ENCODE measurements around the gene SLC35F3.

SLC35F3 gene

GRCh38 chr1:233912909-233913308, 8.4 kb downstream of the SLC35F3 start:
- H3K4me3 ChIP-seq (ENCODE audit: insufficient read depth, low read length, poor library complexity, severe bottlenecking), result no peak overlapping the region

GRCh38 chr1:233916706-233917105, 12.2 kb downstream of the SLC35F3 start:
- Histone ChIP-seq H3K79me2 (ENCODE audit: insufficient read depth, low read length) (no peaks in the 10 kb centered on the region), H2AFZ (ENCODE audit: low read depth, low read length, severe bottlenecking) (no peak overlapping the region), H3K36me3 (ENCODE audit: low read length) (no peaks in the 10 kb centered on the region), H3F3A (ENCODE audit: insufficient read depth) (no peaks in the 10 kb centered on the region), H3K9ac (ENCODE audit: low read length) (no peak overlapping the region), H3K9me2 (replicated peaks; ENCODE audit: insufficient read depth, low read length) (no peaks in the 10 kb centered on the region), H3K27me3 (ENCODE audit: low read length) (no peaks in the 10 kb centered on the region), H4K20me1 (ENCODE audit: low read depth, low read length) (no peaks in the 10 kb centered on the region), H3K4me3 (ENCODE audit: insufficient read depth, low read length, poor library complexity, severe bottlenecking) (no peak overlapping the region), H3K27ac (ENCODE audit: low read depth, low read length) (no peak overlapping the region), H3K9me3 (ENCODE audit: insufficient read depth, low read length) (no peaks in the 10 kb centered on the region), H3K4me2 (ENCODE audit: low read depth, low read length, poor library complexity, severe bottlenecking) (no peak overlapping the region)
- TF ChIP-seq CTCF (IDR thresholded peaks at IDR 0.05; ENCODE audit: insufficient read depth, low read length, poor library complexity, severe bottlenecking) (no peak), EZH2phosphoT487 (conservative IDR thresholded peaks at IDR 0.05; ENCODE audit: low read length) (no peak)

More at GRCh38 chr1:233912909-233913308, 8.4 kb downstream of the SLC35F3 start:
- Histone ChIP-seq H3K36me3 (ENCODE audit: low read length) (no peaks in the 10 kb centered on the region), H3K9me2 (replicated peaks; ENCODE audit: insufficient read depth, low read length) (no peaks in the 10 kb centered on the region), H3K27me3 (ENCODE audit: low read length) (no peaks in the 10 kb centered on the region), H3K9me3 (ENCODE audit: insufficient read depth, low read length) (no peaks in the 10 kb centered on the region), H4K20me1 (ENCODE audit: low read depth, low read length) (no peaks in the 10 kb centered on the region), H3K9ac (ENCODE audit: low read length) (no peak overlapping the region), H3F3A (ENCODE audit: insufficient read depth) (no peaks in the 10 kb centered on the region), H2AFZ (ENCODE audit: low read depth, low read length, severe bottlenecking) (no peak overlapping the region), H3K27ac (ENCODE audit: low read depth, low read length) (no peak overlapping the region), H3K79me2 (ENCODE audit: insufficient read depth, low read length) (no peaks in the 10 kb centered on the region), H3K4me2 (ENCODE audit: low read depth, low read length, poor library complexity, severe bottlenecking) (no peak overlapping the region)
- TF ChIP-seq EZH2phosphoT487 (conservative IDR thresholded peaks at IDR 0.05; ENCODE audit: low read length), result no peak

- H3F3A ChIP-seq (ENCODE audit: insufficient read depth), result no peaks in the 10 kb centered on the region
- no peak overlapping the region for H3K27ac ChIP-seq (ENCODE audit: low read depth, low read length)
- H3K36me3 ChIP-seq (ENCODE audit: low read length), result no peaks in the 10 kb centered on the region
- no peaks in the 10 kb centered on the region for H3K9me2 ChIP-seq (replicated peaks; ENCODE audit: insufficient read depth, low read length)
- H3K4me2 ChIP-seq (ENCODE audit: low read depth, low read length, poor library complexity, severe bottlenecking), result no peak overlapping the region
- no peaks in the 10 kb centered on the region for H4K20me1 ChIP-seq (ENCODE audit: low read depth, low read length)
- H3K27me3 ChIP-seq (ENCODE audit: low read length), result no peaks in the 10 kb centered on the region
- no peak overlapping the region for H2AFZ ChIP-seq (ENCODE audit: low read depth, low read length, severe bottlenecking)
- no peaks in the 10 kb centered on the region for H3K9me3 ChIP-seq (ENCODE audit: insufficient read depth, low read length)
- H3K4me3 ChIP-seq (ENCODE audit: insufficient read depth, low read length, poor library complexity, severe bottlenecking), result no peak overlapping the region
- TF ChIP-seq CTCF (IDR thresholded peaks at IDR 0.05; ENCODE audit: insufficient read depth, low read length, poor library complexity, severe bottlenecking) (no peak), EZH2phosphoT487 (conservative IDR thresholded peaks at IDR 0.05; ENCODE audit: low read length) (no peak)
- H3K9ac ChIP-seq (ENCODE audit: low read length), result no peak overlapping the region
- no peaks in the 10 kb centered on the region for H3K79me2 ChIP-seq (ENCODE audit: insufficient read depth, low read length)
These were observed 15.3 kb downstream of the SLC35F3 start for GRCh38 chr1:233919786-233920185.

- H3F3A ChIP-seq (ENCODE audit: insufficient read depth), result no peaks in the 10 kb centered on the region
- no peak overlapping the region for H3K9ac ChIP-seq (ENCODE audit: low read length)
- no peak overlapping the region for H2AFZ ChIP-seq (ENCODE audit: low read depth, low read length, severe bottlenecking)
- H3K9me2 ChIP-seq (replicated peaks; ENCODE audit: insufficient read depth, low read length), result no peaks in the 10 kb centered on the region
- H3K9me3 ChIP-seq (ENCODE audit: insufficient read depth, low read length), result no peaks in the 10 kb centered on the region
- H3K27ac ChIP-seq (ENCODE audit: low read depth, low read length), result no peak overlapping the region
- H4K20me1 ChIP-seq (ENCODE audit: low read depth, low read length), result no peaks in the 10 kb centered on the region
- H3K36me3 ChIP-seq (ENCODE audit: low read length), result no peaks in the 10 kb centered on the region
- H3K27me3 ChIP-seq (ENCODE audit: low read length), result no peaks in the 10 kb centered on the region
- no peak overlapping the region for H3K4me3 ChIP-seq (ENCODE audit: insufficient read depth, low read length, poor library complexity, severe bottlenecking)
- H3K79me2 ChIP-seq (ENCODE audit: insufficient read depth, low read length), result no peaks in the 10 kb centered on the region
- H3K4me2 ChIP-seq (ENCODE audit: low read depth, low read length, poor library complexity, severe bottlenecking), result no peak overlapping the region
- TF ChIP-seq EZH2phosphoT487 (conservative IDR thresholded peaks at IDR 0.05; ENCODE audit: low read length) (no peak), CTCF (IDR thresholded peaks at IDR 0.05; ENCODE audit: insufficient read depth, low read length, poor library complexity, severe bottlenecking) (no peak)
These were observed 23.6 kb downstream of the SLC35F3 start for GRCh38 chr1:233928123-233928522.
